ENCODE measurements around the gene ZC3H14. TPM values are rescaled to one million over a fixed set of nuclear protein-coding genes. Genes with fewer than 3 reads are reported as not detected.

The ZC3H14 gene
- polyA plus RNA-seq, 1 of the 3 experiments (the other 2 are of a cell fraction), result 61.5 TPM

GRCh38 chr14:88628033-88628432 lies 65.2 kb downstream of the ZC3H14 start (continued):
- TF ChIP-seq PBX3 (IDR thresholded peaks at IDR 0.05) (no peak), NFIC (IDR thresholded peaks at IDR 0.05; ENCODE audit: borderline replicate concordance) (no peak), SIN3A (IDR thresholded peaks at IDR 0.05; ENCODE audit: borderline replicate concordance, low read depth, low read length) (no peak), POLR2AphosphoS5 (IDR thresholded peaks at IDR 0.05; ENCODE audit: low read depth, low read length) (no peak), MXI1 (IDR thresholded peaks at IDR 0.05; ENCODE audit: low read depth, low read length) (no peak)

- Histone ChIP-seq H2AFZ (ENCODE audit: low read depth) (no peak overlapping the region), H3F3A (replicated peaks; ENCODE audit: insufficient read depth) (no peaks in the 10 kb centered on the region), H3K79me2 (ENCODE audit: insufficient read depth) (no peaks in the 10 kb centered on the region), H3K9ac (no peak overlapping the region), H3K4me2 (no peak overlapping the region), H3K9me3 (no peaks in the 10 kb centered on the region), H3K4me3 (ENCODE audit: low read depth in 2 of 2, low read length in 1 of 2) (no peak overlapping the region), H3K36me3 (replicated peaks in 1 of 2; ENCODE audit: control insufficient read depth in 1 of 2, insufficient read depth in 2 of 2, low read length in 1 of 2) (peaks cover 0 to 10% of the 10 kb centered on the region in 2 experiments), H3K4me1 (ENCODE audit: control insufficient read depth in 1 of 2, insufficient read depth in 2 of 2, low read depth in 1 of 2, low read length in 1 of 2) (no peaks in the 10 kb centered on the region), H3K27ac (ENCODE audit: low read depth in 2 of 2, low read length in 1 of 2) (no peak overlapping the region), H3K9me2 (no peaks in the 10 kb centered on the region), H4K20me1 (ENCODE audit: insufficient read depth) (no peaks in the 10 kb centered on the region), H3K27me3 (ENCODE audit: insufficient read depth) (no peaks in the 10 kb centered on the region)
- DNase-seq, result no peak
- CTCF ChIA-PET, result interaction anchor here (1.8 kb wide), 1 partner anchor 9 kb away, joined by 4 read pairs; no protein-coding TSS in a partner anchor
- POLR2A ChIA-PET, result no interaction called here
- TF ChIP-seq MEF2A (IDR thresholded peaks at IDR 0.05; ENCODE audit: borderline replicate concordance, low read depth), result no peak
- TF ChIP-seq SIN3A (IDR thresholded peaks at IDR 0.05; ENCODE audit: borderline replicate concordance, low read depth, low read length), result no peak
- no peak for TF ChIP-seq CHD2 (IDR thresholded peaks at IDR 0.05; ENCODE audit: low read length, partially characterized antibody)
- no peak for TF ChIP-seq FOXJ3 (CRISPR knock-in tag; IDR thresholded peaks at IDR 0.05)
- no peak for TF ChIP-seq EZH2phosphoT487 (IDR thresholded peaks at IDR 0.05; ENCODE audit: borderline replicate concordance, low read depth)
- TF ChIP-seq NFIC (IDR thresholded peaks at IDR 0.05; ENCODE audit: borderline replicate concordance), result no peak
- no peak for TF ChIP-seq RCOR1 (IDR thresholded peaks at IDR 0.05; ENCODE audit: low read length)
- TF ChIP-seq ELF1 (IDR thresholded peaks at IDR 0.05), result no peak
- TF ChIP-seq TEAD4 (IDR thresholded peaks at IDR 0.05; ENCODE audit: borderline replicate concordance, insufficient read depth), result no peak
- no peak for TF ChIP-seq CTCF (IDR thresholded peaks at IDR 0.05)
- no peak for TF ChIP-seq USF1 (IDR thresholded peaks at IDR 0.05; ENCODE audit: borderline replicate concordance, low read depth)
- TF ChIP-seq REST (IDR thresholded peaks at IDR 0.05; ENCODE audit: low read depth, low read length), result no peak
- no peak for TF ChIP-seq FOSL2 (IDR thresholded peaks at IDR 0.05; ENCODE audit: borderline replicate concordance, low read depth)
- TF ChIP-seq EP300 (IDR thresholded peaks at IDR 0.05; ENCODE audit: borderline replicate concordance in 1 of 2, low read depth in 1 of 2, low read length in 1 of 2), result no peak
- no peak for TF ChIP-seq TAF1 (IDR thresholded peaks at IDR 0.05; ENCODE audit: borderline replicate concordance, low read depth, low read length)
- no peak for TF ChIP-seq ZBTB33 (IDR thresholded peaks at IDR 0.05; ENCODE audit: borderline replicate concordance, low read depth)
- TF ChIP-seq PBX3 (IDR thresholded peaks at IDR 0.05), result no peak
- TF ChIP-seq JUND (IDR thresholded peaks at IDR 0.05), result no peak
- TF ChIP-seq RAD21 (IDR thresholded peaks at IDR 0.05; ENCODE audit: low read length), result no peak
Measured at GRCh38 chr14:88628462-88628861, 65.6 kb downstream of the ZC3H14 start.

All from SK-N-SH (cell line).